Measurements from ENCODE around the gene TMEM95.
A peak's percentile ranks its signal among the peaks of the same experiment; 100 is the strongest.

Gene TMEM95

DNA sequence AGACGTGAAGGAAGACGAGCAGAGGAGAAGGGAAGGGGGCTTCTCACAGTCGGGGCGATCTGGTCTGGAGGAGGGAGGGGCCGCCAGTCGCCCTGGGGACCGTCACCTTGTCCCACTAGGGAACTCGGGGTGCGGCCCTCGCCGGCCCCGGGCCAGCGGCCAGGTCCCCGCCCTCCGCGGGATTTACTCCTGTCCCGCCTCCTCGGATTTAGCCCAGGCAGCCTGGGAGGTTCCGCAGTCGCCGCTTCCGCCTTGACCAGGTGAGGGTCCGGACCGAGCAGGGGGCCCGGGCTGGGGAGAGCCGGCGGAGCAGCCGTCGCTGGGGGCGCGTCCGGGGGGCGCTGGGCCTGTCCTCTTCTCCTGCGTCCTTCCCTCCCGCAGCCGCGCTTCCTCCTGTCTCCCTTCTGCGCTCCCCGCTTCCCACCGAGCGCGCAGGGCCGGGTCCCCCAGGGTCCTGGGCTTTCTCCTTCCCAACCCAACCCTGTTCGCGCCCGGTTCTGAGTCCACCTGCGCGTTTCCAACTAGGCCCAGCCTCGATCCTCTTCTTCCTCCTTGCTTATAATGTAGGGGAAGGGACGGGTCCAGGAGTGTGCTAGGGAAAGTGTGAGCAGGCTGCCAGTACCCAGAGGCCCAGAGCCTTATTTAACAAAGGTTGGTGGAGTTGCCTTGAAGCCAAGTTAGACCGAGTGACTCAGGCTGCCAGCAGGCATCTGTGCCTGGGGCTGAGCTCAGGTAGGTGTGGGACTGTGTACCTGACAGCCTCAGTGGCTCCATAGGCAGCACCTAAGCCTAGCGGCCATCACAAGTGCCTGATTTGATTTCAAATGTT is 26.1 kb downstream of the TMEM95 start, which contains the start of gene TNK1:
TNK1 (plus strand) TSS at position 235 of the 829 bp plus-strand sequence. CDS start 1,838 bp downstream, outside the sequence.
- no peak for DNase-seq

DNA sequence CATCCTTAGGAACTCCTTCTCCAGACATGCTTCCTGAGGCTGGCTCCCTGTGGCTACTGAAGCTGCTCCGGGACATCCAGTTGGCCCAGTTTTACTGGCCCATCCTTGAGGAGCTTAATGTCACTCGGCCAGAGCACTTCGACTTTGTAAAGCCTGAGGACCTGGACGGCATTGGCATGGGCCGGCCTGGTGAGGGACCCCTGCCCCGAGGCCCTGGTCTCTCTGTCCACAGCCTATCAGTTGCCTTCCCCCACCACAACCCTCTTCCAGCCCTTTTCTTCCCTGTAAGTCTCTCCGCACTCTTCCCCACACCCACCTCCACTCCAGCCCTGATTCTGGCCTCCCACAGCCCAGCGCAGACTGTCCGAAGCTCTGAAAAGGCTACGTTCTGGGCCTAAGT is 27.9 kb downstream of the TMEM95 start:
- DNase-seq = no peak

DNA sequence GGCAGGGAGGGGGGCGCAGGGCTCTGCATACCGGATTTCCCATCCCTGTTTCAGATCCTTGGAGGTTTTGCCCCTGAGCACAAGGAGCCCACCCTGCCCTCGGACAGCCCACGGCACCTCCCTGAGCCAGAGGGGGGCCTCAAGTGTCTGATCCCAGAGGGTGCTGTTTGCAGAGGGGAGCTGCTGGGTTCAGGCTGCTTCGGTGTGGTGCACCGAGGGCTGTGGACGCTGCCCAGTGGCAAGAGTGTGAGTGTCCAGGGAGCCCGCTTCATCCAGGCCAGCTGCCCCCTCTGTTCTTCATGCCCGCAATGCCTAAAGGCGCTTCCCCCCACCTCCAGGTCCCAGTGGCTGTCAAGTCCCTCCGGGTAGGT is 28.4 kb downstream of the TMEM95 start:
- no peak for DNase-seq

DNA sequence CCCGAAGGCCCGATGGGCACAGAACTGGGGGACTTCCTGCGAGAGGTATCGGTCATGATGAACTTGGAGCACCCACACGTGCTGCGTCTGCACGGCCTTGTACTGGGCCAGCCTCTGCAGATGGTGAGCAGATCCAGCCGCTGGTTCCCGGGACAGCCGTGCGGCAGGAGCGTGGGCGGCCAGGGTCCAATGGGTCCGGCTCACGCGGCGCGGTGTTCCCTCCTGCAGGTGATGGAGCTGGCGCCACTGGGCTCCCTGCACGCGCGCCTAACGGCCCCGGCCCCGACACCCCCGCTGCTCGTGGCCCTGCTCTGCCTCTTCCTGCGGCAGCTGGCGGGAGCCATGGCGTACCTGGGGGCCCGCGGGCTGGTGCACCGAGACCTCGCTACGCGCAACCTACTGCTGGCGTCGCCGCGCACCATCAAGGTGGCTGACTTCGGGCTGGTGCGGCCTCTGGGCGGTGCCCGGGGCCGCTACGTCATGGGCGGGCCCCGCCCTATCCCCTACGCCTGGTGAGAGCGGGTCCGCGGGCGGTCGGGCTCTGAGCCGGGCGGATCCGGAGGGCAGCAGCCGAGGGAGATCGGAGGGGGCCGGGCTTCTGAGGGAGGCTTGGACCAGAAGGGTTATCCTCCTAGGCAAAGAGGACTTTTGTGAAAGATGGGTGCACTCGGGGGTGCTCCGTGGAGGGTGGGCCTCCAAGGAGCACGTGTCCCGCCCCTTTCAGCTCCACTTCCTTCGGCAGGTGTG is 29.0 kb downstream of the TMEM95 start:
- DNase-seq = peak; percentile 87

DNA sequence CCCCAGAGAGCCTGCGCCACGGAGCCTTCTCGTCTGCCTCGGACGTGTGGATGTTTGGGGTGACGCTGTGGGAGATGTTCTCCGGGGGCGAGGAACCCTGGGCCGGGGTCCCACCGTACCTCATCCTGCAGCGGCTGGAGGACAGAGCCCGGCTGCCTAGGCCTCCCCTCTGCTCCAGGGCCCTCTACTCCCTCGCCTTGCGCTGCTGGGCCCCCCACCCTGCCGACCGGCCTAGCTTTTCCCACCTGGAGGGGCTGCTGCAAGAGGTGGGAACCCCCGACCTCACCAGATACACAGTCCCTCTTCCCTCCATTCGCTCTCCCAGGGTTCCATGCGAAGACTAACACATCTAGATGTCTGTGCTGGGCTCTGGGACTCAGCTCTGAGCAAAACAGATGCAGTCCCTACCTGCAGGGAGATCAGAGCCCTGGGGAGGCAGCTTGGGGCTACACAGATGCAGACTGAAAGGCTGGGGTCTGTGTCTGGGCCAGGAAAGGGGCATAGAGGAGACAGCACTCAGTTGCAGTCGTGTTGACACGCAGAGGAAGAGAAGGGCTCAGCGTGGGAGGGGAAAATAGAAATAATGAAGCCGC is 29.6 kb downstream of the TMEM95 start:
- no peak for DNase-seq

DNA sequence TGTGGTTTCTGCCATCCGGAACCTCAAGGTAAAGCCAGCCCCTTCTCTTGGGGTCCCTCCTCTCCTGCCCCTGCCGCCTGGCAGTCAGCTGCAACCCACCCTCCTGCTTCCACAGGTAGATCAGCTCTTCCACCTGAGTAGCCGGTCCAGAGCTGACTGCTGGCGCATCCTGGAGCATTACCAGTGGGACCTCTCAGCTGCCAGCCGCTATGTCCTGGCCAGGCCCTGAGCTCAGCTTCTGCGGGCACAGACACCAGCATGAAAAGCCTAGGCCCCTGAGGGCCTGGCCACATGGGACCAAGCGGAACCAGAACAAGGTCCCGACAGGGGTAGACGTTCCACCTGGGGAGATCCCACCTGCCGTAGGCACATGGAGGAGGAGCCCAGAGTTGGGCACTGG is 33.9 kb downstream of the TMEM95 start:
- DNase-seq = no peak

DNA sequence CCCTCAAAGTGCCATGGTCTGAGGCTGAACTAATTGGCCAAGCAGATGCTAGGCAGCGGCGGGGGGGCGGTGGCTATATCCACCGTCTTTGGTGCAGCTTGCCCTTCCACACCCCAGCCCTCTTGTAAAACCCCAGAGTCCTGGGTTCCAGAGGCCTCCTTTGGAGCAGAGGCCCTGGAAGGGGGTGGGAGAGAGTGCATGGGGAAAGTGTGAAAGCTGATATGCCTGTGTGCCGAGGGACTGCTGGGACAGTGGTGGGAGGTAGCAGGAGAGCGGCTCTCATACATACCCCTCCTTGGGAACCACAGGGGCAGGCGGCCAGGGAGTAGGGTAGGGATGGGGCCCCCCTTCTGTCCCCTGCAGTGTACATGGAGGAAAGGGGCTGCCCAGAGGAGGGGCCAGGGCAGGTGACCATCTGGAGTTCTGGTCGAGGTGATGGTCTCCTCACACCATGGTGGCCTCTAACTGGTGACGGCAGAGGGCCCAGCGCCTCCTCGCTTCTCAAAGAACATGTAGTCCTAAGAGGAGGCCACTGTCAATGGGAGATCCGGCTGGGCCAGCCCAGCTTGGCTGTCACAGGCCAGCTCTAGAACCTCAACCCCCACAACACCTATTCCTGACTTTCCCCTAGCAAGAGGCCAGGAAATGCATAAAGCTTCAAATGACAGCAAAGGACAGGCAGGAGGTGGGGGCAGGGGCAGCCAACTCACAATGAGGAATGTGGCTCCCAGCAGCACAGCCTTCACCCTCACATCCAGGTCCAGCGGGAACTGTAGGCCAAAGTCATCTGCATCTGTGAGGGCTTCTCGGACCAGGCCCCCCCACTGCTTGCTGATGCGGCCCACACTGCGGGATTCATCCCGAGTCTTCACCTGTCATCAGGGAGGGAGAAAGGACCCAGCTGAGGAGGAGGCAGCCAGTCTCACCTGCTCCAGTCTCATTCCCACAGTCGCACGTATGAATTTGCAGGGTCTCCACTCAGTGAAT is 35.3 kb downstream of the TMEM95 start:
- DNase-seq = no peak

DNA sequence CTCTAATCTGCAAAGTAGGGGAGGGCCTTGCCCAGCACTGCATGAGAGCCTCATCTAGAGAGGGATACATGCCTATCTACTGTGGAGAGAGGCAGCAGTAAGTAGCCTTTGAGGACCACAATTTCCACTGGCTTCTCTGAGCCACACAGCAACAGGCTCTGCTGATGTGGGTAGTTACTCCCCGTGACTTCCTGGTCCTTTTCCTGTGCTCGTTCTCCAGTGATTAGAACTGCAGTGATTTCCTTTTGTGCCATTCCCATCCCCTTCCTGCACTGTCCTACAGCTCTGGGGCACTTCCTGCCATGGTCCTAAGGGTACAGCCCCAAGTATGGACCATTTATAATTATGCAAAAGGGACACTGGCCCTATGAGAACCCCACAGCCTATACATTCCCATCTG is 36.4 kb downstream of the TMEM95 start:
- DNase-seq = no peak

DNA sequence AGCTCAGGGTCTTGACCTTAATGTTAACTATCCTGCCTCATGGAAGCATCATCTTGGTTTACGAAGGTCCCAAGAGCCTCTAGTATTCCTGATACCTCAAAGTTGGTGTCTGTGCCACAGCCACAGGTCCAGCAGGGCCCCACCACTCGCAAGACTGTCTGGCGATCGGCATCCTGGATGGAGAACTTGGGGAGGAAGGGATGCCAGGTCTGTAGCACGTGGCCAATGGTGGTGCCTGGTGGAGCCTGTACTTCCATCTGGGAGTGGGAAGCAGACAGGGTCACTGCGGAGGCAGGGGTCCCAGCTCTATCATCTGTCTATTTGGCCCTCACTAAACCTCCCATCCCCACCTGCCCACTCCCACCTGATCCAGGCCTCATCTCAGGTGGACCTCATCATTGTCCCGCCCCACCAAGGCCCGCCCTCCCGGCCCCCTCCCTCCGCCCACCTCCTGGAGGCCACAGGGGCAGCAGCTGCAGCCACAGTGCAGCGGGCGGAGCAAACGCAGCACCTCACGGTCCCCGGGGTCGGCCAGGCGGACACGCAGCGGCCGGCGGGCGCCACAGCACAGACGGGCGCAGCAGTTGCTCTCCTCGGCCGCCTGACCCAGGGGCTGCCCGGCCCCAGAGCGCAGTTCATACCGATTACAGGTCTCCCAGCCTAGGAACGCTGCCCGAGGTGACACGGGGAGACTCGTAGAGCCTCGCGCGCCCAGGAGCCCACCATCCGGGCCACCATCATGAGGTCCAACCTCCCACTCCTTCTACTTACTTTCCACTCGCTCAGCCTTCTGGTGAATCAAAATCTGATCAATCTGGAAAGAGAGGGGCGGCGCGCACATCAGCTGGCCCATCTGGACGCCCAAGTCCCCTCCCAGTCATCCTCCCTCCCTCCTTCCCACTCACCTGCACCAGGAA is 38.0 kb downstream of the TMEM95 start:
- no peak for DNase-seq

DNA sequence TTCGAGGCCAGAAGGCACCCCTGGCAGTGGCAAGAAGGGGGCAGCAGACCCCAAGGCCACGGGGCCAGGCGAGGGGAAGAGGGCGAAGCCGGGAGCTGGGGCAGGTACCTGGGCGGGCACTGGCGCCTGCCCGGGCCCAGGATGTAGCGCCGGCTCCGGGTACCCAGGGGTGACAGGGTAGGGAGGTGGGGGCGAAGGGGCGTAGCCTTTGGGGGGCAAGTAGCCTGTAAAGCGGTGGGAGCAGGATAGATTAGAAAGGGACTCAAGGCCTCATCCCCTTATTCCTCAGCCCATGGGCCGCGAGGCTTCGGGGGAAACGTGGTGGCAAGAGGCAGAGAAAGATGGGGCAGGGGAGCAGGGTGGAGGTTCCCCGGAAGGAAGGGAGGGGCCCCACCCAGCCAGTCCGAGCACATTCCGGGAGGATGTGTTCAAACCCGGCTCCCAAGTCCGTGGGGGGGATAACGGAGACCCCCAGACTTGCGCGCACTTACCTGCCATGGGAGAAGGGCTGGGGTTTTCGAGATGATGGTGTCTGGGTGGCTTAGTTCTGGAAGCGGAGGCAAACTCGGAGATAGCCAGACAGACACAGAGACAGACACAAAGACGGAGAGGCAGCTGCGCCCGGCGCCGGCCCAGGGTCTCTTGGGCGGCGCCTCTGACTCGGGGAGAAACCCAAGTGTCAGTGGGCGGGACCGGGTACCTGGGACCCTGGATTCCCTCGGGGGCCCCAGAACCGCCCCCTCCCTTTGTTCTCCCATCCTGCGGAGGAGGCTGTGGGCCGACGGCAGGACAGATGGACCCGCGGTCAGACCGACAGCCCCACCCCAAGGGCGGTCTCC is 38.9 kb downstream of the TMEM95 start:
- peak; percentile 82 for DNase-seq

DNA sequence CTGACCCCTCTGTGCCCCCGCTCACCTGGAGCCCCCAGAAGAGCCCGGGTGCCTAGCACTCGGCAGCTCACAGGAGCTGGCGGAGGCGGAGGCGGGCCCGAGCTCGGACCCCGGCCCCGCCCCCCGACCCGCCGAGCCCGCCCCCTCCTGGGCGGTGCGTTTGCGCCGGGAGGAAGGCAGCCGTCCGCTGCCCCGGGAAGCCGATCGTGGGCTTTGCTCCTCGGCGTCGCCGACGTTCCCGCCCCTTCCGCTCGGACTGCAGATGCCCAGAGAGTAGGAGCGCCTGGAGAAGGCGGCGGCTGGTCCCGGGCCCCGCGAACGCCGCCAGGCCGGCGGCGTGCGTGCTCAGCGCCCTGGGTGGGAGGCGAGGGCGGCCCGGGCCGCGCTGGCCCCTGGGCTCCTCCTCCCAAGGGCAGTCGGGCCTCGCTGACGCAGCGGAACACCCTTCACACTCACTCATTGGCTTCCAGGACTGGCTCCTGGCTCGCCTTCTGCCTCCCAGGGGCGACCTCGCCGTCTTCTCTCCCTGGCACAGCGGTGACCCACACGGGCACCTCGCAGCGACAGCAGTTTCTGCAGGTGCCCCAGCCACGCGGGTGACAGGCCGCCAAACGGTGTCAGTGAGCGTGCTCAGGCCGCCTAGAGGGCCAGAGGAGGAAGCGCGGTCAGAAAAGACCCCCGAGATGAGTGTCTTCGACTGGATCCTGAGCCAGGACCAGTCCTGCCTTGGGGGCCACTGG is 39.7 kb downstream of the TMEM95 start, which contains the start of gene PLSCR3:
PLSCR3 (minus strand) TSS at position 74 of the 740 bp plus-strand sequence. CDS start 415 bp downstream, outside the sequence.
- peak; percentile 85 for DNase-seq

DNA sequence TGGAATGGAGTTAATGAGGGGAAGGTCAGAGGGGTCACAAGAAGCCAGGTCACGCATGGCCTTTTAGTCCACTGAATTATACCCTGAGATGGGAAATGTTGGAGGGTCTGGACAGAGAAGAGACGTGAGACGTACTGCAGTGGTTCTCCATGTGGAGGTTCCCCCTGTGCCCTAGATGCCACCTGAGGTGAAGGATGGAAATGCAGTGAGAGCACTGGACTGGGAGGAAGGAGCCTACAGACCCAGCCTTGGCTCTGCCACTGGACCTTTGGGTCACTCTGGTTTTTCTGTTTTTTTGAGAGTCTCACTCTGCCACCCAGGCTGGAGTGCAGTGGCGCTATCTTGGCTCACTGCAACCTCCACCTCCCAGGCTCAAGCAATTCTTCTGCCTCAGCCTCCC is 41.2 kb downstream of the TMEM95 start:
- no peak for DNase-seq

DNA sequence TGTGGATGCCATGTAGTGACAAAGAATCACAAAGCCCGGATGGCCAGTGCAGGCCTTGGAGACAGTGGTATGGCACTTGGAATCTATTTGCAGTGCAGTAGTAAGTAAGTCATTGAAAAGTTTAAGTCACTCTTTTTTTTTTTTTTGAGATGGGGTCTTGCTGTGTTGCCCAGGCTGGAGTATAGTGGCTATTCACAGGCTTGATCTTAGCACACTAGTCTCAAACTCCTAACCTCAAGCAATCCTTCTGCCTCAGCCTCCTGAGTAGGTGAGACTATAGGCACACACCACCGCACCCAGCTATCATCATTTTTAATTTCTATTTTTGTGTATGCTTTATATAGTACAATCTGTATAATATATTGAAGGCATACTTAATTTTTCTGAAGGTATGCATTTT is 43.7 kb downstream of the TMEM95 start:
- DNase-seq = no peak

DNA sequence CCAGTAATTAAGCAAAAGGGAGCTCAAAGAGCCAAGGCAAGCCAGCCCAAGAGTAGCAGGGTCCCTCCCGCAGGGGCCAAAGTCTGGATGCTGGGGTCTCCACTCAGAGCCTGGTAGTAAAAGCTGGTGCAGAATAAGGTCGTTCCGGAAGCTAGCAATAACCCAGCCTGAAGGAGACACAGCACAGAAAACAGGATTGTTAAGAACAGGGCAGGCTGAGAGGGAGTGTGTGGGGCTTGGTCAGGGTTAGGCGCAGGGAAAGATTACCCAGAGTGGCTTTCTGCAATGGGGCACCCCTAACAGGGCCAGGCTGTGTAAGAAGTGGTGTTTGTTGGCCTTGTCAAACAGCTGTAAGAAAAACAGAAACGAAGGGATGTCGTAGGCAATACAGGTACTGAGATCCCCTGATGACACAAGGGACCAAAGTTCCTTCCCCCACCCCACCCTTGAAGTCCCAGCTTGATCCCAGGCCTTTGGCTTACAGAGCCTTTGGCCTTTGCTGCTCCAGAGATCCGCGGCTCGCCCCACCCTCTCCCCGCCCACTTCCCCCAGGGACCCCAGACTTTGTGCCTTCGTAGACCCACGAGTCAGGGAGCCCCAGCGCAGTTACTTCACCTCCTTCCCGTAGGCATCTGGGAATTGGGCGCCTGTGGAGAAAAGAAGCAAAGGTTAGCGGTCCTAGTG is 48.2 kb downstream of the TMEM95 start:
- DNase-seq = peak; percentile 49

DNA sequence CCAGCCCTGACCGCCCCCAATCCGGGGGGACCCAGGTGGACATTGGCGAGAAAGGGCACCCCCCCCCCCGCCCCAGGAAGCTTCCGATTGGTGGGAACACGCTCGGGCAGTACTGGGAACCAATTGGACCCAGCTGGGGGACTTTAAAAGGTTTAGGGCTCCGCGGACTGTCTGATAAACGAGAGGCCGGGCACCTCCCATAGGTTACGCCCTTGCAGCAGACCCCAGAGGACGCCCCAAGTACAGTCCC is 48.7 kb downstream of the TMEM95 start:
- DNase-seq = no peak

DNA sequence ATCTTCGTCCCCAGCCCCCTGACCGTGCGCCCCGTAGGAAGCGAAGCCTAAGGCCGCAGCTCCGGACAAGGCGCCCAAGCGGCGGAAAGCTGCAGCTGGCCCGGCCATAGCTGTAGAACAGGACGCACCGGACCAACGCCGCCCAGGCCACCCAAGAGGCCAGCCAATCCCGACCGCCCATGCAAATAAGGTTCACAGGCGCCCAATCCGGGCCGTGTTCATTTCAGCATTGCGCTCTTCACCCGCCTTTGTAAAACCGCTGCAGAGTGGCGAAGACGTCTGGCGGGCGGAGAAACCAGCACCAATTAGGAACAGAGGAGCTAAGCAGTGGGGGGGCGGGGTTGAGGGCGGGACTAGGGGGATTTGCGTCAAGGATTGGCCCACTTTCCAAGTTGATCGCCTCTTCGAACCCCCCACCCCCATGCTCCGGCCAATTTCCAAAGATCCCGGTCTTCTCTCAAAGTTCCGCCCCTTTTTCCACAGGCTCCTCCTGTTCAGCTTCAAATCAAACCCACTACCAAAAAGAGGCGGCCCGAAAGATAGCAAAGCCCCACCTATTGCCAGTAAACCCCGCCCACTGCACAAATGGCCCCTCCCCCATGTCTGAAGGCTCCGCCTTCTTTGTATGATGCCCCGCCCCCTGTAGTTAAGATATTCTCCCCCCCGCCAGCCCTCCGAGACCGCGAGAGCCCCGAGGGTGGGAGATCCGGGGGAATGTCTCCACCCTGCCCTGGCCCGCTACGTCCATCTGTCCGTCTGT is 49.2 kb downstream of the TMEM95 start, which contains the start of gene TMEM256:
TMEM256 (minus strand) TSS at position 121 of the 760 bp plus-strand sequence; CDS start at position 108, 13 bp downstream.
- DNase-seq = peak; percentile 98

DNA sequence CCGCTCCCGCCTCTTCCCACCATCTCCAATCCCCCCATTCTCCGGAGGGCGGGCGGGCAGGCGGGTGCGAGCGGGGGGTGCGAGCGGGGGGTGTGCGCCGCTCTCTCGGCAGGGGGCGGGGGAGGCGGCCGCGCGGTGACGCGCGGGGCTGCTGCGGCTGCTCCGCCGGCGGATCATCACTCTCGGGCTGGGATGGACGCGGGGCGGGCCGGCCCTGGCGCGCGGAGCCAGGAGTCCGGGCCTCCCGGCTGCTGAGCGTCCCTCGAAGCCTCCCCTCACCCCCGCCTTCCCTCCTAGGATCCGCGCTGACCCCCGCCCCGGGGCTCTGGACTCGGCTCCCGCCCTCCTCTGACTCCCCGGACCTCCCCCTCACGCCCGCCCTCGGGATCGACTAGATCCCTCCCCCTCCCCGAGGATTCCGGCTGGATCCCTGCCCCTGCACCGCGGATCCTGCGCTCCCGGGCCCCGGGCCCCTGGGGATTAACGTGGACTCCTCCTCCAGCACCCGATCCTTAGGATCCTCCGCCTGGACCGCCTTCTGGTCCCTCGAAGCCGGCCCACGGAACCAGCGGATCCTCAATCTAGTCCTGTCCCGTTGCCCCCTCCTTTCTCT is 49.9 kb downstream of the TMEM95 start:
- peak; percentile 80 for DNase-seq

Measured in CD4-positive, alpha-beta T cell treated with Interleukin-6 for 4 hours (primary cell).